Measurements from ENCODE around the gene IRF2BP2. TPM values are rescaled to one million over a fixed set of nuclear protein-coding genes. Genes with fewer than 3 reads are reported as not detected.

IRF2BP2 gene
- total RNA-seq, 2 experiments from 2014 or later, result 83.0 to 95.0 TPM

GRCh38 chr1:234617986-234618736, 8.2 kb upstream of the IRF2BP2 start:
- H3K4me3 Mint-ChIP-seq, result no peak overlapping the region

GRCh38 chr1:234617131-234617985, 7.4 kb upstream of the IRF2BP2 start:
- peaks cover 32% of the 10 kb centered on the region for H3K4me1 Mint-ChIP-seq

More at GRCh38 chr1:234617986-234618736, 8.2 kb upstream of the IRF2BP2 start:
- ChIA-PET POLR2A (no interaction called here), CTCF (interaction anchor here (1.5 to 1.9 kb wide), 2 partner anchors 20 to 26 kb away, joined by 3 to 5 read pairs; no protein-coding TSS in a partner anchor)
- H3K27me3 Mint-ChIP-seq, result no peaks in the 10 kb centered on the region
- no peak overlapping the region for H3K27ac Mint-ChIP-seq
- H3K36me3 Mint-ChIP-seq (ENCODE audit: low read depth), result no peaks in the 10 kb centered on the region
- no peak for DNase-seq
- peaks cover 24% of the 10 kb centered on the region for H3K4me1 Mint-ChIP-seq
- H3K9me3 Mint-ChIP-seq, result no peaks in the 10 kb centered on the region

GRCh38 chr1:234616644-234617043, 6.7 kb upstream of the IRF2BP2 start:
- POLR2A ChIA-PET, result no interaction called here
- Mint-ChIP-seq H3K4me3 (no peak overlapping the region), H3K4me1 (peaks cover 40% of the 10 kb centered on the region), H3K36me3 (ENCODE audit: low read depth) (no peaks in the 10 kb centered on the region), H3K9me3 (no peaks in the 10 kb centered on the region), H3K27me3 (no peaks in the 10 kb centered on the region), H3K27ac (no peak overlapping the region)
- CTCF ChIA-PET, result interaction anchor here (0.6 kb wide), 1 partner anchor 467 kb away, joined by 3 read pairs; no protein-coding TSS in a partner anchor
- DNase-seq, result no peak

More at GRCh38 chr1:234617131-234617985, 7.4 kb upstream of the IRF2BP2 start:
- no peaks in the 10 kb centered on the region for H3K9me3 Mint-ChIP-seq
- no peak overlapping the region for H3K4me3 Mint-ChIP-seq
- DNase-seq, result no peak
- H3K27ac Mint-ChIP-seq, result no peak overlapping the region
- CTCF ChIA-PET, result no interaction called here
- H3K36me3 Mint-ChIP-seq (ENCODE audit: low read depth), result no peaks in the 10 kb centered on the region
- H3K27me3 Mint-ChIP-seq, result no peaks in the 10 kb centered on the region
- POLR2A ChIA-PET, result no interaction called here

GRCh38 chr1:234614081-234614489, 4.1 kb upstream of the IRF2BP2 start:
- Mint-ChIP-seq H3K27ac (peak overlapping the region; percentile 41), H3K27me3 (no peaks in the 10 kb centered on the region), H3K4me1 (peaks cover 42% of the 10 kb centered on the region), H3K9me3 (no peaks in the 10 kb centered on the region), H3K4me3 (no peak overlapping the region), H3K36me3 (ENCODE audit: low read depth) (no peaks in the 10 kb centered on the region)
- no peak for DNase-seq
- ChIA-PET POLR2A (no interaction called here), CTCF (interaction anchor here (1.0 to 1.5 kb wide), 3 partner anchors 18 to 470 kb away, joined by 3 to 5 read pairs (median 4); no protein-coding TSS in a partner anchor)

GRCh38 chr1:234613128-234613875, 3.3 kb upstream of the IRF2BP2 start:
- Mint-ChIP-seq H3K27me3 (no peaks in the 10 kb centered on the region), H3K4me3 (peak overlapping the region; percentile 74), H3K9me3 (no peaks in the 10 kb centered on the region), H3K4me1 (peaks cover 42% of the 10 kb centered on the region), H3K36me3 (ENCODE audit: low read depth) (peaks cover 1% of the 10 kb centered on the region), H3K27ac (peak overlapping the region; percentile 99)
- DNase-seq, result peak; percentile 18
- ChIA-PET CTCF (interaction anchor here (0.7 to 2.2 kb wide), 10 partner anchors 13 to 471 kb away, joined by 3 to 16 read pairs (median 4); no protein-coding TSS in a partner anchor), POLR2A (no interaction called here)

- no peaks in the 10 kb centered on the region for H3K9me3 Mint-ChIP-seq
- H3K27ac Mint-ChIP-seq, result peak overlapping the region; percentile 99
- POLR2A ChIA-PET, result interaction anchor here (0.6 to 2.0 kb wide), 4 partner anchors 82 to 399 kb away, joined by 3 to 6 read pairs (median 4); no protein-coding TSS in a partner anchor
- H3K27me3 Mint-ChIP-seq, result no peaks in the 10 kb centered on the region
- peaks cover 38% of the 10 kb centered on the region for H3K4me1 Mint-ChIP-seq
- peak; percentile 74 for DNase-seq
- H3K36me3 Mint-ChIP-seq (ENCODE audit: low read depth), result peaks cover 9% of the 10 kb centered on the region
- peak overlapping the region; percentile 74 for H3K4me3 Mint-ChIP-seq
- CTCF ChIA-PET, result interaction anchor here (0.9 to 2.2 kb wide), 12 partner anchors 11 to 526 kb away, joined by 3 to 16 read pairs (median 4); no protein-coding TSS in a partner anchor
Observed at GRCh38 chr1:234612352-234613127, 2.6 kb upstream of the IRF2BP2 start.

GRCh38 chr1:234611847-234612351, 1.9 kb upstream of the IRF2BP2 start:
- CTCF ChIA-PET, result interaction anchor here (0.5 to 2.2 kb wide), 14 partner anchors 12 to 562 kb away, joined by 3 to 16 read pairs (median 4); no protein-coding TSS in a partner anchor

GRCh38 chr1:234611225-234611846, 1.4 kb upstream of the IRF2BP2 start:
- H3K36me3 Mint-ChIP-seq (ENCODE audit: low read depth), result peaks cover 21% of the 10 kb centered on the region
- no peaks in the 10 kb centered on the region for H3K9me3 Mint-ChIP-seq
- H3K27me3 Mint-ChIP-seq, result no peaks in the 10 kb centered on the region
- DNase-seq, result peak; percentile 83
- ChIA-PET POLR2A (interaction anchor here (0.5 to 2.0 kb wide), 9 partner anchors 11 to 401 kb away, joined by 3 to 15 read pairs (median 4); no protein-coding TSS in a partner anchor), CTCF (interaction anchor here (0.5 to 2.2 kb wide), 13 partner anchors 27 to 562 kb away, joined by 3 to 16 read pairs (median 3); no protein-coding TSS in a partner anchor)
- peak overlapping the region; percentile 99 for H3K27ac Mint-ChIP-seq
- peaks cover 33% of the 10 kb centered on the region for H3K4me1 Mint-ChIP-seq
- H3K4me3 Mint-ChIP-seq, result peak overlapping the region; percentile 74

More at GRCh38 chr1:234611847-234612351, 1.9 kb upstream of the IRF2BP2 start:
- POLR2A ChIA-PET, result interaction anchor here (0.5 to 2.0 kb wide), 9 partner anchors 11 to 400 kb away, joined by 3 to 15 read pairs (median 4); no protein-coding TSS in a partner anchor
- DNase-seq, result peak; percentile 33
- H3K4me1 Mint-ChIP-seq, result peaks cover 35% of the 10 kb centered on the region
- H3K27me3 Mint-ChIP-seq, result no peaks in the 10 kb centered on the region
- H3K9me3 Mint-ChIP-seq, result no peaks in the 10 kb centered on the region
- peaks cover 15% of the 10 kb centered on the region for H3K36me3 Mint-ChIP-seq (ENCODE audit: low read depth)
- peak overlapping the region; percentile 99 for H3K27ac Mint-ChIP-seq
- H3K4me3 Mint-ChIP-seq, result peak overlapping the region; percentile 74

- Mint-ChIP-seq H3K4me1 (peaks cover 39% of the 10 kb centered on the region), H3K27ac (peak overlapping the region; percentile 99), H3K9me3 (no peaks in the 10 kb centered on the region), H3K4me3 (peak overlapping the region; percentile 80), H3K27me3 (no peaks in the 10 kb centered on the region), H3K36me3 (ENCODE audit: low read depth) (peaks cover 27% of the 10 kb centered on the region)
- CTCF ChIA-PET, result interaction anchor here (1.2 to 1.7 kb wide), 2 partner anchors 405 to 412 kb away, joined by 3 to 4 read pairs; no protein-coding TSS in a partner anchor
- peak; percentile 88 for DNase-seq
- POLR2A ChIA-PET, result interaction anchor here (0.6 to 2.0 kb wide), 4 partner anchors 113 to 401 kb away, joined by 3 to 7 read pairs (median 6); no protein-coding TSS in a partner anchor
Observed at GRCh38 chr1:234610666-234611224, 767 bp upstream of the IRF2BP2 start.

GRCh38 chr1:234609691-234610042, 311 bp downstream of the IRF2BP2 start:
- POLR2A ChIA-PET, result interaction anchor here (0.7 to 1.9 kb wide), 2 partner anchors 114 to 121 kb away, joined by 4 to 7 read pairs; no protein-coding TSS in a partner anchor
- DNase-seq, result no peak
- peaks cover 49% of the 10 kb centered on the region for H3K4me1 Mint-ChIP-seq
- CTCF ChIA-PET, result interaction anchor here (0.6 to 1.7 kb wide), 5 partner anchors 12 to 471 kb away, joined by 3 to 4 read pairs (median 3); no protein-coding TSS in a partner anchor
- no peaks in the 10 kb centered on the region for H3K9me3 Mint-ChIP-seq
- peaks cover 37% of the 10 kb centered on the region for H3K36me3 Mint-ChIP-seq (ENCODE audit: low read depth)
- no peak overlapping the region for H3K4me3 Mint-ChIP-seq
- no peak overlapping the region for H3K27ac Mint-ChIP-seq
- H3K27me3 Mint-ChIP-seq, result no peaks in the 10 kb centered on the region

Measured in activated CD4-positive, alpha-beta T cell treated with anti-CD3 and anti-CD28 coated beads, Interleukin-2, amount 10 ng/mL, durations not matched to agents 7 days and 5 days (primary cell).